Choroid plexus epithelial cell (primary cell): ENCODE measurements around the gene PTPRF.
A peak's percentile ranks its signal among the peaks of the same experiment; 100 is the strongest.

Source experiments
- DNase-seq: peaks from one replicate; pipeline ENCODE4 v3.0.0-alpha.2; 2010; ENCODE audit warnings: low read depth
- H3K4me3 ChIP-seq: 2 replicates; pipeline ENCODE4 v1.5.1; 2011; ENCODE audit warnings: low read depth, mild to moderate bottlenecking, control low read depth, low read length, moderate library complexity
- CTCF ChIP-seq: conservative IDR thresholded peaks from 2 replicates; pipeline ENCODE4 v1.5.1; 2011; ENCODE audit warnings: low read depth, mild to moderate bottlenecking, control low read depth, inconsistent platforms, low read length, moderate library complexity

PTPRF gene

GRCh38 chr1:43600033-43601020 lies 69.6 kb downstream of the PTPRF start:
- no peak for TF ChIP-seq CTCF
- H3K4me3 ChIP-seq: no peak overlapping the region
- DNase-seq: no peak

- H3K4me3 ChIP-seq: no peak overlapping the region
- no peak for DNase-seq
- no peak for TF ChIP-seq CTCF
Measured at GRCh38 chr1:43602990-43603389, 72.3 kb downstream of the PTPRF start.

GRCh38 chr1:43604192-43604591 lies 73.5 kb downstream of the PTPRF start:
- no peak overlapping the region for H3K4me3 ChIP-seq
- no peak for DNase-seq
- TF ChIP-seq CTCF: no peak

- no peak overlapping the region for H3K4me3 ChIP-seq
- DNase-seq: no peak
- no peak for TF ChIP-seq CTCF
Measured at GRCh38 chr1:43605157-43605556, 74.5 kb downstream of the PTPRF start.

- peak; percentile 7 for DNase-seq
- H3K4me3 ChIP-seq: no peak overlapping the region
- no peak for TF ChIP-seq CTCF
Measured at GRCh38 chr1:43605766-43606165, 75.1 kb downstream of the PTPRF start.

GRCh38 chr1:43606624-43607023 lies 75.9 kb downstream of the PTPRF start:
- no peak overlapping the region for H3K4me3 ChIP-seq
- TF ChIP-seq CTCF: no peak
- no peak for DNase-seq

- TF ChIP-seq CTCF: no peak
- no peak for DNase-seq
- H3K4me3 ChIP-seq: no peak overlapping the region
Measured at GRCh38 chr1:43608827-43609226, 78.1 kb downstream of the PTPRF start.
